Tibial nerve (tissue), 3 donors: ENCODE data around the gene NALCN.

ENCODE experiments used
- CTCF ChIP-seq, 5 experiments: fragments of 200-600 bp in 3 of 5; fragments of 450-650 bp in 2 of 5; sonication (generic) in 3 of 5; IDR thresholded peaks; one replicate each; pipeline ENCODE4 v1.5.1; 2016 to 2019; ENCODE audit warnings: antibody characterized with exemption in 5 of 5, mild to moderate bottlenecking in 3 of 5, moderate library complexity in 2 of 5
- POLR2A ChIP-seq, 2 donors: fragments of 450-650 bp; IDR thresholded peaks; one replicate each; pipeline ENCODE4 v1.6.1; 2017; ENCODE audit warnings: antibody characterized with exemption in 2 of 2, mild to moderate bottlenecking in 2 of 2, moderate library complexity in 2 of 2

- TF ChIP-seq POLR2A (IDR thresholded peaks at IDR 0.05) (no peak), CTCF (IDR thresholded peaks at IDR 0.05) (no peak)
Measured at GRCh38 chr13:101272886-101273285, 143.4 kb downstream of the NALCN start.
